WTC11 (cell line): Measurements from ENCODE around the gene SLC9B1. TPM values are rescaled to one million over a fixed set of nuclear protein-coding genes. Genes with fewer than 3 reads are reported as not detected.

Experiments
- ATAC-seq: fragments of 200-7000 bp; cut with Tn5 transposase; 2 replicates; pipeline ENCODE4 v1.10.0; 2021; ENCODE audit warnings: mild to moderate bottlenecking, moderate library complexity
- CTCF ChIA-PET: fragments of 300-600 bp; sonication (Branson Sonifier 250); formaldehyde crosslinking; loops from one replicate; lab custom pipeline; 2021; ENCODE audit warnings: antibody characterized with exemption; lab: Charles Lee
- POLR2A ChIA-PET: fragments of 350-600 bp; sonication (Branson Sonifier 250); formaldehyde crosslinking; loops from one replicate; lab custom pipeline; 2021; ENCODE audit warnings: antibody characterized with exemption; lab: Charles Lee
- DNase-seq: peaks from one replicate; pipeline ENCODE4 v3.0.0; 2021; ENCODE audit warnings: low spot score
- H3K27ac Mint-ChIP-seq: 2 replicates; pipeline ENCODE4 v1.8.0; 2021; ENCODE audit warnings: mixed read lengths
- H3K27me3 Mint-ChIP-seq: 2 replicates; pipeline ENCODE4 v1.8.0; 2021; ENCODE audit warnings: low read depth, mild to moderate bottlenecking, moderate library complexity, mixed read lengths
- H3K36me3 Mint-ChIP-seq: 2 replicates; pipeline ENCODE4 v1.8.0; 2021; ENCODE audit warnings: mixed read lengths
- H3K4me1 Mint-ChIP-seq: 2 replicates; pipeline ENCODE4 v1.8.0; 2022; ENCODE audit warnings: mixed read lengths
- H3K4me3 Mint-ChIP-seq: 2 replicates; pipeline ENCODE4 v1.8.0; 2021; ENCODE audit warnings: mild to moderate bottlenecking, moderate library complexity, mixed read lengths
- H3K9me3 Mint-ChIP-seq: 2 replicates; pipeline ENCODE4 v1.8.0; 2021; ENCODE audit warnings: mixed read lengths
- CDX4 ChIP-seq: fragments of 250-450 bp; sonication (Bioruptor Pico); IDR thresholded peaks from 2 replicates; pipeline ENCODE4 v1.9.0; 2021; ENCODE audit warnings: moderate library complexity, mild to moderate bottlenecking, inconsistent platforms, borderline replicate concordance
- CREB1 ChIP-seq: sonication (generic); formaldehyde crosslinking; IDR thresholded peaks from 2 replicates; pipeline ENCODE4 v1.8.0; 2023; ENCODE audit warnings: mild to moderate bottlenecking, missing genetic modification reagents
- HMGA2 ChIP-seq: fragments of 250-450 bp; sonication (Bioruptor Pico); IDR thresholded peaks from 2 replicates; pipeline ENCODE4 v1.4.0; 2021; ENCODE audit warnings: mild to moderate bottlenecking, moderate library complexity
- IRF1 ChIP-seq: sonication (generic); formaldehyde crosslinking; IDR thresholded peaks from 2 replicates; pipeline ENCODE4 v1.8.0; 2023; ENCODE audit warnings: missing genetic modification reagents
- MLX ChIP-seq: sonication (generic); formaldehyde crosslinking; IDR thresholded peaks from 2 replicates; pipeline ENCODE4 v1.8.1; 2023; ENCODE audit warnings: mild to moderate bottlenecking, missing genetic modification reagents, moderate library complexity
- NFE2L1 ChIP-seq: sonication (generic); formaldehyde crosslinking; IDR thresholded peaks from 2 replicates; pipeline ENCODE4 v1.8.1; 2023; ENCODE audit warnings: missing genetic modification reagents
- NFYB ChIP-seq: sonication (generic); formaldehyde crosslinking; conservative IDR thresholded peaks from 2 replicates; pipeline ENCODE4 v1.8.0; 2022; ENCODE audit warnings: low read depth, missing genetic modification reagents
- NR1H2 ChIP-seq: sonication (generic); formaldehyde crosslinking; IDR thresholded peaks from 2 replicates; pipeline ENCODE4 v1.9.0; 2021; ENCODE audit warnings: mild to moderate bottlenecking, moderate library complexity, missing genetic modification reagents
- RORB ChIP-seq: fragments of 250-450 bp; sonication (Bioruptor Pico); IDR thresholded peaks from 2 replicates; pipeline ENCODE4 v1.9.0; 2021; ENCODE audit warnings: mild to moderate bottlenecking
- SMAD3 ChIP-seq: sonication (generic); formaldehyde crosslinking; IDR thresholded peaks from 2 replicates; pipeline ENCODE4 v1.8.0; 2022; ENCODE audit warnings: missing genetic modification reagents, mild to moderate bottlenecking, borderline replicate concordance
- SMAD4 ChIP-seq: sonication (generic); formaldehyde crosslinking; IDR thresholded peaks from 2 replicates; pipeline ENCODE4 v1.8.0; 2022; ENCODE audit warnings: mild to moderate bottlenecking, missing genetic modification reagents
- ZBTB21 ChIP-seq: sonication (generic); formaldehyde crosslinking; IDR thresholded peaks from 2 replicates; pipeline ENCODE4 v1.8.1; 2023; ENCODE audit warnings: mild to moderate bottlenecking, missing genetic modification reagents, borderline replicate concordance
- ZNF121 ChIP-seq: sonication (generic); formaldehyde crosslinking; IDR thresholded peaks from 2 replicates; pipeline ENCODE4 v1.8.0; 2023; ENCODE audit warnings: missing genetic modification reagents
- ZNF281 ChIP-seq: sonication (generic); formaldehyde crosslinking; IDR thresholded peaks from 2 replicates; pipeline ENCODE4 v1.8.0; 2023; ENCODE audit warnings: mild to moderate bottlenecking, missing genetic modification reagents
- total RNA-seq: library from RNA; stranded (reverse); gene quantifications from 3 replicates; pipeline ENCODE4 v1.2.3, GENCODE V29; 2021
- TF ChIP-seq, protein P1 (sequence below): sonication (generic); formaldehyde crosslinking; IDR thresholded peaks from 2 replicates; pipeline ENCODE4 v1.8.1; 2022; ENCODE audit warnings: low read depth, mild to moderate bottlenecking, moderate library complexity, missing genetic modification reagents, borderline replicate concordance
- TF ChIP-seq, protein P2 (sequence below): sonication (generic); formaldehyde crosslinking; IDR thresholded peaks from 2 replicates; pipeline ENCODE4 v1.8.1; 2023; ENCODE audit warnings: mild to moderate bottlenecking, missing genetic modification reagents
- TF ChIP-seq, protein P3 (sequence below): sonication (generic); formaldehyde crosslinking; IDR thresholded peaks from 2 replicates; pipeline ENCODE4 v1.8.0; 2022; ENCODE audit warnings: mild to moderate bottlenecking, missing genetic modification reagents
- TF ChIP-seq, protein P4 (sequence below): sonication (generic); formaldehyde crosslinking; IDR thresholded peaks from 2 replicates; pipeline ENCODE4 v1.8.1; 2022; ENCODE audit warnings: missing genetic modification reagents, borderline replicate concordance
- TF ChIP-seq, protein P5 (sequence below): sonication (generic); formaldehyde crosslinking; IDR thresholded peaks from 2 replicates; pipeline ENCODE4 v1.8.0; 2022; ENCODE audit warnings: mild to moderate bottlenecking, missing genetic modification reagents
- TF ChIP-seq, protein P6 (sequence below): fragments of 250-450 bp; sonication (Bioruptor Pico); IDR thresholded peaks from 2 replicates; pipeline ENCODE4 v1.8.0; 2021; ENCODE audit warnings: mild to moderate bottlenecking

Gene SLC9B1
- total RNA-seq, 1 experiment from 2014 or later, result 0.59 TPM

DNA sequence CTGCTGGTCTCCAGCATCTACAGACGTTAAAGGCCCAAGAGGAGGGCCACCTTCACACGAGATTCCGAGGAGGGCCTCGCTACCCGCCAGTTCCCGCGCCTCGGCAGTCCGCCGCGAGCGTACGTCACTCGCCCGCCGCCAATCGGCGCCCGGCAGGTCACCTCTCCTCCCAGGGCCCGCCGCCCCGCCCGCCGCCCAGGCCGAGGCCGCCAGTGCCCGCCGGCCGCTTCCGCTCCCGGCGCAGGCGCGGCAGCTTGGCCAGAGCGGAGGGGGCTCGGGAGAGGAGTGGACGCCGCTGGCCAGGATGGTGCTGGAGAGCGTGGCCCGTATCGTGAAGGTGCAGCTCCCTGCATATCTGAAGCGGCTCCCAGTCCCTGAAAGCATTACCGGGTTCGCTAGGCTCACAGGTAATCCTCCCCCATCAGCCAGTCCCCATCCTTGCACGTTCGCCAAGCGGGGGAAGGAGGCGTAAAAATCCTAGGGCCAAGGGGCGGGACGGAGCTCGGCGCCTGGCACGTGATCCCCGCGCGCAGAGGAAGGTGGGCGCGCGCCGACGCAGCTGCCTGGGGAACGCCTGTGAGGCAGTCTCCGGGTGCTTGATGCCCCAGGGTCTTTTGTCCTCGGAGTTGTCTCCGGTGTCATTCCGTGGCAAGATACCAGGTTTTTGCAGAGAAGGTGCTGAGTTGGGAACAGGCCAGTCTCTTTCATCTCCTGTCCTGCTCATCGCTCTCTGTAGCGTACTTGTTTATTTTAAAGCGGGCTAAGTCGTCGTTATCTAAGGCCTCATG is 150.5 kb downstream of the SLC9B1 start, which contains the start of gene CISD2:
TSS of gene CISD2 (plus strand) at position 212 of the 788 bp plus-strand sequence. CDS start at position 305, 93 bp downstream.
- Mint-ChIP-seq H3K4me3 (peak within 1 kb of the TSS; percentile 81), H3K9me3 (no peaks in the 10 kb centered on the region), H3K27ac (peak within 1 kb of the TSS; percentile 100), H3K36me3 (peaks cover 20% of the 10 kb centered on the region), H3K4me1 (peaks cover 44% of the 10 kb centered on the region), H3K27me3 (no peaks in the 10 kb centered on the region)
- ATAC-seq, result peak; percentile 91
- DNase-seq, result peak; percentile 93
- ChIA-PET POLR2A (interaction anchor here (0.6 to 2.9 kb wide), 11 partner anchors 13 to 1069 kb away, joined by 3 to 113 read pairs (median 4); partner anchors contain the start of genes MANBA and UBE2D3), CTCF (interaction anchor here (0.7 to 1.2 kb wide), 4 partner anchors 41 to 231 kb away, joined by 3 to 7 read pairs (median 4); partner anchors contain the start of gene BDH2)
- TF ChIP-seq CREB1 (CRISPR knock-in tag) (peak; percentile 85), RORB (CRISPR knock-in tag) (no peak), IRF1 (CRISPR knock-in tag) (peak; percentile 74; the same call in 1 of the 2 replicates), MLX (CRISPR knock-in tag) (no peak), CDX4 (CRISPR knock-in tag) (no peak), SMAD4 (CRISPR knock-in tag) (no peak), NR1H2 (CRISPR knock-in tag) (0 out of 2 replicates have a peak, but pooled peaks have one; percentile 34), NFE2L1 (CRISPR knock-in tag) (peak; percentile 88), SMAD3 (CRISPR knock-in tag) (peak; percentile 98), ZBTB21 (CRISPR knock-in tag) (peak; percentile 80; the same call in 1 of the 2 replicates), HMGA2 (CRISPR knock-in tag) (no peak), NFYB (CRISPR knock-in tag) (peak; percentile 17), ZNF281 (CRISPR knock-in tag) (0 out of 2 replicates have a peak, but pooled peaks have one; percentile 70), ZNF121 (CRISPR knock-in tag) (no peak)
- TF ChIP-seq, protein P1, sequence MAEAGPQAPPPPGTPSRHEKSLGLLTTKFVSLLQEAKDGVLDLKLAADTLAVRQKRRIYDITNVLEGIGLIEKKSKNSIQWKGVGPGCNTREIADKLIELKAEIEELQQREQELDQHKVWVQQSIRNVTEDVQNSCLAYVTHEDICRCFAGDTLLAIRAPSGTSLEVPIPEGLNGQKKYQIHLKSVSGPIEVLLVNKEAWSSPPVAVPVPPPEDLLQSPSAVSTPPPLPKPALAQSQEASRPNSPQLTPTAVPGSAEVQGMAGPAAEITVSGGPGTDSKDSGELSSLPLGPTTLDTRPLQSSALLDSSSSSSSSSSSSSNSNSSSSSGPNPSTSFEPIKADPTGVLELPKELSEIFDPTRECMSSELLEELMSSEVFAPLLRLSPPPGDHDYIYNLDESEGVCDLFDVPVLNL (CRISPR knock-in tag), result peak; percentile 14; the same call in 1 of the 2 replicates
- TF ChIP-seq, protein P2, sequence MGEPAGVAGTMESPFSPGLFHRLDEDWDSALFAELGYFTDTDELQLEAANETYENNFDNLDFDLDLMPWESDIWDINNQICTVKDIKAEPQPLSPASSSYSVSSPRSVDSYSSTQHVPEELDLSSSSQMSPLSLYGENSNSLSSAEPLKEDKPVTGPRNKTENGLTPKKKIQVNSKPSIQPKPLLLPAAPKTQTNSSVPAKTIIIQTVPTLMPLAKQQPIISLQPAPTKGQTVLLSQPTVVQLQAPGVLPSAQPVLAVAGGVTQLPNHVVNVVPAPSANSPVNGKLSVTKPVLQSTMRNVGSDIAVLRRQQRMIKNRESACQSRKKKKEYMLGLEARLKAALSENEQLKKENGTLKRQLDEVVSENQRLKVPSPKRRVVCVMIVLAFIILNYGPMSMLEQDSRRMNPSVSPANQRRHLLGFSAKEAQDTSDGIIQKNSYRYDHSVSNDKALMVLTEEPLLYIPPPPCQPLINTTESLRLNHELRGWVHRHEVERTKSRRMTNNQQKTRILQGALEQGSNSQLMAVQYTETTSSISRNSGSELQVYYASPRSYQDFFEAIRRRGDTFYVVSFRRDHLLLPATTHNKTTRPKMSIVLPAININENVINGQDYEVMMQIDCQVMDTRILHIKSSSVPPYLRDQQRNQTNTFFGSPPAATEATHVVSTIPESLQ (CRISPR knock-in tag), result no peak
- TF ChIP-seq, protein P3, sequence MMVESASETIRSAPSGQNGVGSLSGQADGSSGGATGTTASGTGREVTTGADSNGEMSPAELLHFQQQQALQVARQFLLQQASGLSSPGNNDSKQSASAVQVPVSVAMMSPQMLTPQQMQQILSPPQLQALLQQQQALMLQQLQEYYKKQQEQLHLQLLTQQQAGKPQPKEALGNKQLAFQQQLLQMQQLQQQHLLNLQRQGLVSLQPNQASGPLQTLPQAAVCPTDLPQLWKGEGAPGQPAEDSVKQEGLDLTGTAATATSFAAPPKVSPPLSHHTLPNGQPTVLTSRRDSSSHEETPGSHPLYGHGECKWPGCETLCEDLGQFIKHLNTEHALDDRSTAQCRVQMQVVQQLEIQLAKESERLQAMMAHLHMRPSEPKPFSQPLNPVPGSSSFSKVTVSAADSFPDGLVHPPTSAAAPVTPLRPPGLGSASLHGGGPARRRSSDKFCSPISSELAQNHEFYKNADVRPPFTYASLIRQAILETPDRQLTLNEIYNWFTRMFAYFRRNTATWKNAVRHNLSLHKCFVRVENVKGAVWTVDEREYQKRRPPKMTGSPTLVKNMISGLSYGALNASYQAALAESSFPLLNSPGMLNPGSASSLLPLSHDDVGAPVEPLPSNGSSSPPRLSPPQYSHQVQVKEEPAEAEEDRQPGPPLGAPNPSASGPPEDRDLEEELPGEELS (CRISPR knock-in tag), result peak; percentile 90
- TF ChIP-seq, protein P4, sequence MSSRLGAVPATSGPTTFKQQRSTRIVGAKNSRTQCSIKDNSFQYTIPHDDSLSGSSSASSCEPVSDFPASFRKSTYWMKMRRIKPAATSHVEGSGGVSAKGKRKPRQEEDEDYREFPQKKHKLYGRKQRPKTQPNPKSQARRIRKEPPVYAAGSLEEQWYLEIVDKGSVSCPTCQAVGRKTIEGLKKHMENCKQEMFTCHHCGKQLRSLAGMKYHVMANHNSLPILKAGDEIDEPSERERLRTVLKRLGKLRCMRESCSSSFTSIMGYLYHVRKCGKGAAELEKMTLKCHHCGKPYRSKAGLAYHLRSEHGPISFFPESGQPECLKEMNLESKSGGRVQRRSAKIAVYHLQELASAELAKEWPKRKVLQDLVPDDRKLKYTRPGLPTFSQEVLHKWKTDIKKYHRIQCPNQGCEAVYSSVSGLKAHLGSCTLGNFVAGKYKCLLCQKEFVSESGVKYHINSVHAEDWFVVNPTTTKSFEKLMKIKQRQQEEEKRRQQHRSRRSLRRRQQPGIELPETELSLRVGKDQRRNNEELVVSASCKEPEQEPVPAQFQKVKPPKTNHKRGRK (CRISPR knock-in tag), result peak; percentile 54; the same call in 1 of the 2 replicates
- TF ChIP-seq, protein P5, sequence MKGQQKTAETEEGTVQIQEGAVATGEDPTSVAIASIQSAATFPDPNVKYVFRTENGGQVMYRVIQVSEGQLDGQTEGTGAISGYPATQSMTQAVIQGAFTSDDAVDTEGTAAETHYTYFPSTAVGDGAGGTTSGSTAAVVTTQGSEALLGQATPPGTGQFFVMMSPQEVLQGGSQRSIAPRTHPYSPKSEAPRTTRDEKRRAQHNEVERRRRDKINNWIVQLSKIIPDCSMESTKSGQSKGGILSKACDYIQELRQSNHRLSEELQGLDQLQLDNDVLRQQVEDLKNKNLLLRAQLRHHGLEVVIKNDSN (CRISPR knock-in tag), result peak; percentile 98
- TF ChIP-seq, protein P6, sequence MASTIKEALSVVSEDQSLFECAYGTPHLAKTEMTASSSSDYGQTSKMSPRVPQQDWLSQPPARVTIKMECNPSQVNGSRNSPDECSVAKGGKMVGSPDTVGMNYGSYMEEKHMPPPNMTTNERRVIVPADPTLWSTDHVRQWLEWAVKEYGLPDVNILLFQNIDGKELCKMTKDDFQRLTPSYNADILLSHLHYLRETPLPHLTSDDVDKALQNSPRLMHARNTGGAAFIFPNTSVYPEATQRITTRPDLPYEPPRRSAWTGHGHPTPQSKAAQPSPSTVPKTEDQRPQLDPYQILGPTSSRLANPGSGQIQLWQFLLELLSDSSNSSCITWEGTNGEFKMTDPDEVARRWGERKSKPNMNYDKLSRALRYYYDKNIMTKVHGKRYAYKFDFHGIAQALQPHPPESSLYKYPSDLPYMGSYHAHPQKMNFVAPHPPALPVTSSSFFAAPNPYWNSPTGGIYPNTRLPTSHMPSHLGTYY (CRISPR knock-in tag), result no peak
